ENCODE results near the gene MIF. TPM values are rescaled to one million over a fixed set of nuclear protein-coding genes. Genes with fewer than 3 reads are reported as not detected.
"Not testable (repeated sequence)": the region's sequence is repeated elsewhere in the genome, so short reads cannot be mapped to it uniquely, and the experiment has no call there.

MIF gene

GRCh38 chr22:23925020-23925606 is 30.9 kb downstream of the MIF start:
- H3K36me3 ChIP-seq (ENCODE audit: insufficient read depth, low read length) = no peaks in the 10 kb centered on the region
- H3K9me3 ChIP-seq (replicated peaks; ENCODE audit: low read length) = peaks cover 4% of the 10 kb centered on the region
- no peak overlapping the region for H3K9ac ChIP-seq (ENCODE audit: low read depth, low read length)
- H3K27me3 ChIP-seq (ENCODE audit: control insufficient read depth, insufficient read depth, low read length) = no peaks in the 10 kb centered on the region
- H3K4me2 ChIP-seq (ENCODE audit: low read length) = no peak overlapping the region
- H3K4me1 ChIP-seq (ENCODE audit: control insufficient read depth, insufficient read depth, low read length) = peaks cover 7% of the 10 kb centered on the region
- H3K4me3 ChIP-seq (ENCODE audit: low read length) = no peak overlapping the region

GRCh38 chr22:23926561-23926960 is 32.4 kb downstream of the MIF start:
- no peaks in the 10 kb centered on the region for H3K27me3 ChIP-seq (ENCODE audit: control insufficient read depth, insufficient read depth, low read length)
- no peak overlapping the region for H3K4me2 ChIP-seq (ENCODE audit: low read length)
- H3K9ac ChIP-seq (ENCODE audit: low read depth, low read length) = no peak overlapping the region
- H3K4me3 ChIP-seq (ENCODE audit: low read length) = no peak overlapping the region
- peaks cover 4% of the 10 kb centered on the region for H3K4me1 ChIP-seq (ENCODE audit: control insufficient read depth, insufficient read depth, low read length)
- peaks cover 4% of the 10 kb centered on the region for H3K9me3 ChIP-seq (replicated peaks; ENCODE audit: low read length)
- H3K36me3 ChIP-seq (ENCODE audit: insufficient read depth, low read length) = peaks cover 3% of the 10 kb centered on the region

- H3K9ac ChIP-seq (ENCODE audit: low read depth, low read length) = no peak overlapping the region
- H3K4me1 ChIP-seq (ENCODE audit: control insufficient read depth, insufficient read depth, low read length) = no peaks in the 10 kb centered on the region
- no peaks in the 10 kb centered on the region for H3K27me3 ChIP-seq (ENCODE audit: control insufficient read depth, insufficient read depth, low read length)
- H3K36me3 ChIP-seq (ENCODE audit: insufficient read depth, low read length) = no peaks in the 10 kb centered on the region
- no peak overlapping the region for H3K4me3 ChIP-seq (ENCODE audit: low read length)
- no peak overlapping the region for H3K4me2 ChIP-seq (ENCODE audit: low read length)
- no peaks in the 10 kb centered on the region for H3K9me3 ChIP-seq (replicated peaks; ENCODE audit: low read length)
These were observed 44.3 kb downstream of the MIF start for GRCh38 chr22:23938328-23939016.

- Histone ChIP-seq H3K4me3 (ENCODE audit: low read length) (no peak overlapping the region), H3K4me1 (ENCODE audit: control insufficient read depth, insufficient read depth, low read length) (no peaks in the 10 kb centered on the region), H3K36me3 (ENCODE audit: insufficient read depth, low read length) (no peaks in the 10 kb centered on the region), H3K9me3 (replicated peaks; ENCODE audit: low read length) (no peaks in the 10 kb centered on the region), H3K4me2 (ENCODE audit: low read length) (no peak overlapping the region), H3K9ac (ENCODE audit: low read depth, low read length) (no peak overlapping the region), H3K27me3 (ENCODE audit: control insufficient read depth, insufficient read depth, low read length) (no peaks in the 10 kb centered on the region)
These were observed 44.8 kb downstream of the MIF start for GRCh38 chr22:23939017-23939357.

GRCh38 chr22:23940166-23940565 is 46.0 kb downstream of the MIF start:
- not testable (repeated sequence) for H3K27me3 ChIP-seq (ENCODE audit: control insufficient read depth, insufficient read depth, low read length); H3K9ac ChIP-seq (ENCODE audit: low read depth, low read length); H3K4me3 ChIP-seq (ENCODE audit: low read length); H3K4me1 ChIP-seq (ENCODE audit: control insufficient read depth, insufficient read depth, low read length); H3K4me2 ChIP-seq (ENCODE audit: low read length); H3K36me3 ChIP-seq (ENCODE audit: insufficient read depth, low read length); H3K9me3 ChIP-seq (replicated peaks; ENCODE audit: low read length)

Small RNA genes lying within 50 kb of the gene (small RNA-seq; reads per million reads assigned to genes)
- gene RN7SL268P = not detected

Data from skeletal muscle satellite cell (primary cell).